HAP-1 (cell line): ENCODE measurements around the gene SORD.
"Not testable (repeated sequence)": the region's sequence is repeated elsewhere in the genome, so short reads cannot be mapped to it uniquely, and the experiment has no call there.

ENCODE experiments used
- DNase-seq, 2 experiments: peaks; one replicate each; pipeline ENCODE4 v3.0.0-alpha.2; 2016 to 2020; ENCODE audit warnings: low spot score in 2 of 2
- H3K27me3 ChIP-seq: fragments of 250-450 bp; sonication (Bioruptor Pico); 2 replicates; pipeline ENCODE4 v1.5.1; 2020; ENCODE audit warnings: low read depth, mild to moderate bottlenecking, moderate library complexity
- H3K36me3 ChIP-seq: fragments of 250-450 bp; sonication (Bioruptor Pico); replicated peaks from 2 replicates; pipeline ENCODE4 v1.5.1; 2020; ENCODE audit warnings: mild to moderate bottlenecking
- H3K4me1 ChIP-seq: fragments of 250-450 bp; sonication (Bioruptor Pico); 2 replicates; pipeline ENCODE4 v1.5.1; 2020; ENCODE audit warnings: mild to moderate bottlenecking
- H3K4me3 ChIP-seq: fragments of 250-450 bp; sonication (Bioruptor Pico); 2 replicates; pipeline ENCODE4 v1.5.1; 2020; ENCODE audit warnings: mild to moderate bottlenecking, moderate library complexity
- H3K9me3 ChIP-seq: fragments of 250-450 bp; sonication (Bioruptor Pico); 2 replicates; pipeline ENCODE4 v1.5.1; 2020; ENCODE audit warnings: mild to moderate bottlenecking, moderate library complexity
- in situ Hi-C: fragments of 300-500 bp; cut with MboI; formaldehyde crosslinking; loops from 3 replicates; pipeline ENCODE4 v1.14.3; 2020; ENCODE audit warnings: low sequenced_read_pairs, inconsistent platforms, mixed read lengths

SORD gene

GRCh38 chr15:45034087-45034486 lies 11.1 kb downstream of the SORD start:
- H3K4me1 ChIP-seq, H3K27me3 ChIP-seq, H3K9me3 ChIP-seq, in situ Hi-C loops, H3K4me3 ChIP-seq, DNase-seq: not testable (repeated sequence)
- H3K36me3 ChIP-seq, result peaks cover 11% of the 10 kb centered on the region

GRCh38 chr15:45034600-45035375 lies 11.8 kb downstream of the SORD start:
- in situ Hi-C loops, result loop anchor here (5.0 kb wide), 1 partner anchor 62 kb away; no protein-coding TSS in a partner anchor
- not testable (repeated sequence) for H3K4me1 ChIP-seq, H3K36me3 ChIP-seq, H3K27me3 ChIP-seq, H3K4me3 ChIP-seq, DNase-seq, H3K9me3 ChIP-seq

- H3K27me3 ChIP-seq, H3K9me3 ChIP-seq, H3K4me1 ChIP-seq, H3K36me3 ChIP-seq, H3K4me3 ChIP-seq: not testable (repeated sequence)
- DNase-seq, result peak; percentile 62 to 81
- in situ Hi-C loops, result loop anchor here (5.0 kb wide), 1 partner anchor 65 kb away; no protein-coding TSS in a partner anchor
Observed at GRCh38 chr15:45036812-45037781, 14.1 kb downstream of the SORD start.

GRCh38 chr15:45037936-45038335 lies 14.9 kb downstream of the SORD start:
- no peak for DNase-seq
- no peaks in the 10 kb centered on the region for H3K27me3 ChIP-seq
- no peaks in the 10 kb centered on the region for H3K4me1 ChIP-seq
- no peaks in the 10 kb centered on the region; the same call in 1 of the 2 replicates for H3K36me3 ChIP-seq
- no peak overlapping the region for H3K4me3 ChIP-seq
- H3K9me3 ChIP-seq, result no peaks in the 10 kb centered on the region
- in situ Hi-C loops, result loop anchor here (5.0 kb wide), 1 partner anchor 66 kb away; no protein-coding TSS in a partner anchor

GRCh38 chr15:45040396-45040795 lies 17.4 kb downstream of the SORD start:
- in situ Hi-C loops, H3K27me3 ChIP-seq, H3K4me3 ChIP-seq, H3K4me1 ChIP-seq, H3K9me3 ChIP-seq, H3K36me3 ChIP-seq, DNase-seq: not testable (repeated sequence)

GRCh38 chr15:45041538-45041937 lies 18.5 kb downstream of the SORD start:
- H3K4me3 ChIP-seq, H3K36me3 ChIP-seq, in situ Hi-C loops, H3K4me1 ChIP-seq, DNase-seq, H3K9me3 ChIP-seq, H3K27me3 ChIP-seq: not testable (repeated sequence)

- H3K36me3 ChIP-seq, result peaks cover 10% of the 10 kb centered on the region
- H3K4me3 ChIP-seq, H3K27me3 ChIP-seq, H3K4me1 ChIP-seq, H3K9me3 ChIP-seq, DNase-seq, in situ Hi-C loops: not testable (repeated sequence)
Observed at GRCh38 chr15:45042859-45043258, 19.9 kb downstream of the SORD start.

GRCh38 chr15:45044270-45044669 lies 21.3 kb downstream of the SORD start:
- H3K9me3 ChIP-seq, in situ Hi-C loops, H3K4me1 ChIP-seq, H3K27me3 ChIP-seq, H3K4me3 ChIP-seq, DNase-seq: not testable (repeated sequence)
- H3K36me3 ChIP-seq, result peaks cover 19% of the 10 kb centered on the region

GRCh38 chr15:45048449-45048793 lies 25.4 kb downstream of the SORD start:
- peaks cover 35% of the 10 kb centered on the region for H3K36me3 ChIP-seq
- H3K4me3 ChIP-seq, result not testable (repeated sequence)

GRCh38 chr15:45048794-45049631 lies 26.0 kb downstream of the SORD start:
- Histone ChIP-seq H3K9me3 (no peaks in the 10 kb centered on the region), H3K4me1 (no peaks in the 10 kb centered on the region), H3K27me3 (no peaks in the 10 kb centered on the region), H3K36me3 (peaks cover 35% of the 10 kb centered on the region), H3K4me3 (no peak overlapping the region)
- in situ Hi-C loops, result no loop called here
- DNase-seq, result no peak

More at GRCh38 chr15:45048449-45048793, 25.4 kb downstream of the SORD start:
- H3K4me1 ChIP-seq, DNase-seq, in situ Hi-C loops, H3K9me3 ChIP-seq, H3K27me3 ChIP-seq: not testable (repeated sequence)

- H3K4me3 ChIP-seq, result no peak overlapping the region
- no peak for DNase-seq
- no peaks in the 10 kb centered on the region for H3K4me1 ChIP-seq
- in situ Hi-C loops, result no loop called here
- no peaks in the 10 kb centered on the region for H3K9me3 ChIP-seq
- peaks cover 35% of the 10 kb centered on the region for H3K36me3 ChIP-seq
- no peaks in the 10 kb centered on the region for H3K27me3 ChIP-seq
Observed at GRCh38 chr15:45050587-45050986, 27.6 kb downstream of the SORD start.

GRCh38 chr15:45052676-45053075 lies 29.7 kb downstream of the SORD start:
- peaks cover 31% of the 10 kb centered on the region for H3K36me3 ChIP-seq
- in situ Hi-C loops, H3K27me3 ChIP-seq: not testable (repeated sequence)

More at GRCh38 chr15:45052676-45053075, 29.7 kb downstream of the SORD start:
- not testable (repeated sequence) for H3K4me1 ChIP-seq, DNase-seq, H3K4me3 ChIP-seq, H3K9me3 ChIP-seq
